H1 (cell line): ENCODE measurements around the gene SLC1A5. TPM values are rescaled to one million over a fixed set of nuclear protein-coding genes. Genes with fewer than 3 reads are reported as not detected.

Source experiments
- CTCF ChIA-PET: fragments of 300-600 bp; sonication (Branson Sonifier 250); formaldehyde crosslinking; loops from one replicate; lab custom pipeline; 2021; ENCODE audit not compliant: partially characterized antibody; lab: Charles Lee
- POLR2A ChIA-PET: fragments of 300-600 bp; sonication (Branson Sonifier 250); formaldehyde crosslinking; loops from one replicate; lab custom pipeline; 2021; ENCODE audit warnings: inconsistent platforms; ENCODE audit not compliant: partially characterized antibody; lab: Charles Lee
- DNase-seq, 2 experiments: peaks; one replicate each; pipeline versions ENCODE4 v3.0.0 to v3.0.0-alpha.2; 2010 to 2022; ENCODE audit warnings: low spot score in 2 of 2, low read depth in 1 of 2, mixed read lengths in 1 of 2
- FAIRE-seq: peaks from 2 replicates; lab custom pipeline; 2011; peaks lifted over from hg19 to GRCh38; lab: Jason Lieb, UNC
- H2AFZ ChIP-seq: 2 replicates; pipeline ENCODE4 v1.8.1; 2012; ENCODE audit warnings: low read length, inconsistent platforms
- H2AK5ac ChIP-seq: 2 replicates; pipeline ENCODE4 v1.6.1; 2013; ENCODE audit warnings: low read depth, low read length
- H2BK120ac ChIP-seq: replicated peaks from 2 replicates; pipeline ENCODE3; 2013; ENCODE audit warnings: low read depth, low read length, inconsistent platforms
- H2BK12ac ChIP-seq: 2 replicates; pipeline ENCODE4 v1.6.1; 2013; ENCODE audit warnings: low read depth, low read length
- H2BK15ac ChIP-seq: 2 replicates; pipeline ENCODE4 v1.6.1; 2013; ENCODE audit warnings: low read length
- H2BK20ac ChIP-seq: 2 replicates; pipeline ENCODE4 v1.6.1; 2013; ENCODE audit warnings: low read length
- H2BK5ac ChIP-seq: 2 replicates; pipeline ENCODE4 v1.6.1; 2013; ENCODE audit warnings: low read depth, low read length
- H3K14ac ChIP-seq: 2 replicates; pipeline ENCODE4 v1.6.1; 2013; ENCODE audit warnings: inconsistent platforms; ENCODE audit not compliant: insufficient read length
- H3K18ac ChIP-seq: 2 replicates; pipeline ENCODE4 v1.6.1; 2013; ENCODE audit warnings: low read length; ENCODE audit errors: extremely low read depth
- H3K23ac ChIP-seq: 2 replicates; pipeline ENCODE4 v1.6.1; 2013; ENCODE audit warnings: inconsistent platforms; ENCODE audit not compliant: insufficient read length
- H3K23me2 ChIP-seq: 2 replicates; pipeline ENCODE4 v1.6.1; 2013; ENCODE audit warnings: low read depth, low read length
- H3K27ac ChIP-seq: 2 replicates; pipeline ENCODE4 v1.6.1; 2011; ENCODE audit warnings: low read depth, low read length, inconsistent platforms
- H3K27me3 ChIP-seq, 4 experiments: replicated peaks in 1 of 4; 1 replicate in 1 of 4; 2 replicates in 3 of 4; pipeline versions ENCODE4 v1.6.1 to v1.8.1; 2011 to 2013; ENCODE audit warnings: low read length in 3 of 4, mild to moderate bottlenecking in 3 of 4, inconsistent platforms in 2 of 4, mixed read lengths in 2 of 4, moderate library complexity in 1 of 4; ENCODE audit not compliant: control insufficient read depth in 3 of 4, insufficient read depth in 3 of 4; ENCODE audit errors: extremely low read depth in 1 of 4
- H3K36me3 ChIP-seq, 4 experiments: 2 replicates each; pipeline versions ENCODE4 v1.6.1 to v1.8.1; 2011 to 2013; ENCODE audit warnings: mild to moderate bottlenecking in 4 of 4, low read length in 3 of 4, moderate library complexity in 2 of 4, control low read depth in 1 of 4, inconsistent platforms in 1 of 4; ENCODE audit not compliant: insufficient read depth in 4 of 4, control insufficient read depth in 2 of 4
- H3K4ac ChIP-seq: replicated peaks from 2 replicates; pipeline ENCODE3; 2013; ENCODE audit warnings: low read length, low read depth, mixed read lengths, inconsistent platforms; ENCODE audit not compliant: insufficient read length
- H3K4me1 ChIP-seq, 4 experiments: replicated peaks in 1 of 4; 1 replicate in 1 of 4; 2 replicates in 3 of 4; pipeline versions ENCODE4 v1.6.1 to v1.8.1; 2011 to 2013; ENCODE audit warnings: low read length in 3 of 4, inconsistent platforms in 2 of 4, mixed read lengths in 1 of 4; ENCODE audit not compliant: insufficient read depth in 4 of 4, control insufficient read depth in 3 of 4
- H3K4me2 ChIP-seq, 2 experiments: 2 replicates each; pipeline versions ENCODE4 v1.6.1 to v1.8.1; 2011 to 2013; ENCODE audit warnings: low read depth in 2 of 2, low read length in 2 of 2, control low read depth in 1 of 2, inconsistent platforms in 1 of 2, mild to moderate bottlenecking in 1 of 2; ENCODE audit not compliant: insufficient read depth in 1 of 2
- H3K4me3 ChIP-seq, 4 experiments: fragments of 200-600, 300-600 bp in 1 of 4; sonication (generic), shearing (Covaris generic), sonication (Bioruptor Twin) in 1 of 4; 2 replicates each; pipeline versions ENCODE4 v1.5.1 to v1.8.1; 2011 to 2016; ENCODE audit warnings: low read length in 4 of 4, low read depth in 3 of 4, control low read depth in 2 of 4, inconsistent platforms in 2 of 4, mild to moderate bottlenecking in 2 of 4, mixed read lengths in 1 of 4, moderate library complexity in 1 of 4; ENCODE audit not compliant: insufficient read depth in 2 of 4; ENCODE audit errors: extremely low read depth in 1 of 4
- H3K56ac ChIP-seq: replicated peaks from 2 replicates; pipeline ENCODE3; 2013; ENCODE audit warnings: low read depth, mild to moderate bottlenecking, mixed read lengths, low read length, inconsistent platforms; ENCODE audit not compliant: insufficient read length
- H3K79me1 ChIP-seq: 2 replicates; pipeline ENCODE4 v1.6.1; 2013; ENCODE audit warnings: low read depth, low read length, control low read depth
- H3K79me2 ChIP-seq, 2 experiments: 2 replicates each; pipeline versions ENCODE4 v1.6.1 to v1.8.1; 2012 to 2013; ENCODE audit warnings: low read length in 2 of 2, mild to moderate bottlenecking in 2 of 2, inconsistent platforms in 1 of 2; ENCODE audit not compliant: insufficient read depth in 2 of 2, control insufficient read depth in 1 of 2
- H3K9ac ChIP-seq, 4 experiments: replicated peaks in 1 of 4; 1 replicate in 1 of 4; 2 replicates in 3 of 4; pipeline versions ENCODE4 v1.6.1 to v1.8.1; 2011 to 2013; ENCODE audit warnings: low read depth in 3 of 4, low read length in 3 of 4, control low read depth in 2 of 4, mild to moderate bottlenecking in 2 of 4, moderate library complexity in 2 of 4, inconsistent platforms in 1 of 4; ENCODE audit errors: extremely low read depth in 1 of 4
- H3K9me3 ChIP-seq, 2 experiments: 2 replicates each; pipeline versions ENCODE4 v1.6.1 to v1.8.1; 2012 to 2013; ENCODE audit warnings: mild to moderate bottlenecking in 2 of 2, moderate library complexity in 2 of 2, control low read depth in 1 of 2, inconsistent platforms in 1 of 2, low read depth in 1 of 2, low read length in 1 of 2, mixed read lengths in 1 of 2; ENCODE audit not compliant: insufficient read depth in 2 of 2
- H4K20me1 ChIP-seq, 2 experiments: replicated peaks in 1 of 2; 2 replicates each; pipeline versions ENCODE3 to v1.8.1; 2011 to 2013; ENCODE audit warnings: inconsistent platforms in 2 of 2, low read length in 2 of 2, mild to moderate bottlenecking in 1 of 2; ENCODE audit not compliant: insufficient read depth in 2 of 2, control insufficient read depth in 1 of 2
- H4K5ac ChIP-seq: 2 replicates; pipeline ENCODE4 v1.6.1; 2013; ENCODE audit warnings: low read length, low read depth, mixed read lengths, inconsistent platforms; ENCODE audit not compliant: insufficient read length
- H4K8ac ChIP-seq: 2 replicates; pipeline ENCODE4 v1.8.0; 2013; ENCODE audit warnings: mild to moderate bottlenecking, moderate library complexity, low read length, inconsistent platforms; ENCODE audit not compliant: insufficient read depth; ENCODE audit errors: extremely low read depth
- H4K91ac ChIP-seq: replicated peaks from 2 replicates; pipeline ENCODE3; 2013; ENCODE audit warnings: low read length, mixed read lengths, inconsistent platforms; ENCODE audit not compliant: insufficient read length
- GABPA ChIP-seq: IDR thresholded peaks from 2 replicates; pipeline ENCODE4 v1.6.1; 2011; ENCODE audit warnings: mild to moderate bottlenecking, low read length, moderate library complexity, borderline replicate concordance; ENCODE audit not compliant: insufficient read depth
- HDAC6 ChIP-seq: IDR thresholded peaks from one replicate; pipeline ENCODE4 v1.7.1; 2012; ENCODE audit warnings: low read depth, mild to moderate bottlenecking, inconsistent platforms, low read length, moderate library complexity
- JUND ChIP-seq: IDR thresholded peaks from 2 replicates; pipeline ENCODE4 v1.6.1; 2011; ENCODE audit warnings: mild to moderate bottlenecking, improper control_type of control experiment, low read length
- MAX ChIP-seq: IDR thresholded peaks from 2 replicates; pipeline ENCODE4 v1.6.1; 2012; ENCODE audit warnings: inconsistent platforms
- TBP ChIP-seq: IDR thresholded peaks from 2 replicates; pipeline ENCODE4 v1.6.1; 2011; ENCODE audit warnings: low read depth, low read length, improper control_type of control experiment
- WGBS, 2 experiments: shearing (Covaris generic) in 1 of 2; methylation state at CpG; one replicate each; pipeline versions ENCODE4 v1.1.6 to v1.1.7; 2013 to 2015; ENCODE audit warnings: low lambda C conversion rate in 2 of 2, mixed read lengths in 2 of 2, inconsistent platforms in 1 of 2, low coverage in 1 of 2, missing lambda C conversion rate in 1 of 2; ENCODE audit not compliant: insufficient replicate concordance in 2 of 2, insufficient coverage in 1 of 2, insufficient read length in 1 of 2; ENCODE audit errors: extremely low coverage in 1 of 2, missing lambda C conversion rate in 1 of 2; 5-methylcytosine and 5-hydroxymethylcytosine counted together
- polyA plus RNA-seq, 7 experiments: library from polyadenylated mRNA; depleted of rRNA in 3 of 7; stranded (reverse) in 5 of 7; unstranded in 2 of 7; fragments of >200 nt in 5 of 7; fragments of 200-250 nt in 2 of 7; gene quantifications; 1 replicate in 5 of 7; 2 replicates in 1 of 7; 4 replicates in 1 of 7; pipeline versions ENCODE4 v1.2.1 to v1.2.3, GENCODE V29; 2011 to 2013; ENCODE audit warnings: missing spikeins in 2 of 7, mixed read lengths in 2 of 7
- total RNA-seq: library from RNA; stranded (reverse); fragmentation: NEBNext Ultra II Directional; extraction: Animal tissue kit (Norgen Biotek cat#: 25700); gene quantifications from 2 replicates; pipeline ENCODE4 v1.2.1, GENCODE V29; 2021

Gene SLC1A5
- total and polyA plus RNA-seq, 2 of the 8 experiments (the other 6 are each of a cell fraction or from before 2014, with no cell fraction given), result 291 to 351 TPM

GRCh38 chr19:46803555-46803954 lies 15.2 kb upstream of the SLC1A5 start:
- Histone ChIP-seq H3K4me3 (no peak overlapping the region), H3K79me1 (no peaks in the 10 kb centered on the region), H2BK20ac (no peak overlapping the region), H2BK15ac (no peak overlapping the region), H3K23me2 (no peaks in the 10 kb centered on the region), H3K36me3 (no peaks in the 10 kb centered on the region), H4K91ac (no peak overlapping the region), H2AFZ (no peak overlapping the region), H2BK12ac (no peak overlapping the region), H3K4me2 (no peak overlapping the region), H3K27me3 (no peaks in the 10 kb centered on the region), H2AK5ac (no peak overlapping the region), H3K27ac (no peak overlapping the region), H3K4me1 (no peaks in the 10 kb centered on the region), H3K56ac (no peak overlapping the region), H4K5ac (no peak overlapping the region), H2BK120ac (no peak overlapping the region), H3K18ac (no peak overlapping the region), H3K9me3 (no peaks in the 10 kb centered on the region), H3K23ac (no peak overlapping the region), H3K14ac (no peak overlapping the region), H4K20me1 (no peaks in the 10 kb centered on the region), H3K79me2 (no peaks in the 10 kb centered on the region), H3K4ac (no peak overlapping the region), H2BK5ac (no peak overlapping the region), H4K8ac (no peak overlapping the region), H3K9ac (no peak overlapping the region)
- DNase-seq, result no peak
- FAIRE-seq, result no peak
- WGBS, 2 experiments, result 80% methylated on average over 2 of the region's 2 CpGs; no CpG with 5 or more reads in 1 of the 2 experiments
- TF ChIP-seq TBP, result no peak
- no peak for TF ChIP-seq GABPA
- no peak for TF ChIP-seq HDAC6
- no peak for TF ChIP-seq MAX
- no peak for TF ChIP-seq JUND
- POLR2A ChIA-PET, result interaction anchor here (3.1 to 4.4 kb wide), 2 partner anchors 15 kb away, joined by 16 to 34 read pairs; partner anchors contain the start of gene SLC1A5
- CTCF ChIA-PET, result interaction anchor here (0.6 to 2.2 kb wide), 4 partner anchors 9 to 55 kb away, joined by 3 to 5 read pairs (median 4); no protein-coding TSS in a partner anchor
